ENCODE data around the gene MAGEA12.
"Not testable (repeated sequence)": the region's sequence is repeated elsewhere in the genome, so short reads cannot be mapped to it uniquely, and the experiment has no call there.

MAGEA12 gene

GRCh38 chrX:152735101-152735500 is 1.5 kb downstream of the MAGEA12 start:
- Histone ChIP-seq H3K36me3 (replicated peaks) (no peaks in the 10 kb centered on the region), H3K27me3 (replicated peaks) (no peaks in the 10 kb centered on the region), H3K27ac (no peak overlapping the region), H3K4me3 (ENCODE audit: low read depth, low read length) (no peak overlapping the region)
- TF ChIP-seq CTCF (IDR thresholded peaks at IDR 0.05; ENCODE audit: low read depth, low read length, missing control alignments) = no peak
- in situ Hi-C loops (cut with HindIII; ENCODE audit: low pct_ligation_motif_present, low sequenced_read_pairs) = no loop called here
- no peak for DNase-seq

DNA sequence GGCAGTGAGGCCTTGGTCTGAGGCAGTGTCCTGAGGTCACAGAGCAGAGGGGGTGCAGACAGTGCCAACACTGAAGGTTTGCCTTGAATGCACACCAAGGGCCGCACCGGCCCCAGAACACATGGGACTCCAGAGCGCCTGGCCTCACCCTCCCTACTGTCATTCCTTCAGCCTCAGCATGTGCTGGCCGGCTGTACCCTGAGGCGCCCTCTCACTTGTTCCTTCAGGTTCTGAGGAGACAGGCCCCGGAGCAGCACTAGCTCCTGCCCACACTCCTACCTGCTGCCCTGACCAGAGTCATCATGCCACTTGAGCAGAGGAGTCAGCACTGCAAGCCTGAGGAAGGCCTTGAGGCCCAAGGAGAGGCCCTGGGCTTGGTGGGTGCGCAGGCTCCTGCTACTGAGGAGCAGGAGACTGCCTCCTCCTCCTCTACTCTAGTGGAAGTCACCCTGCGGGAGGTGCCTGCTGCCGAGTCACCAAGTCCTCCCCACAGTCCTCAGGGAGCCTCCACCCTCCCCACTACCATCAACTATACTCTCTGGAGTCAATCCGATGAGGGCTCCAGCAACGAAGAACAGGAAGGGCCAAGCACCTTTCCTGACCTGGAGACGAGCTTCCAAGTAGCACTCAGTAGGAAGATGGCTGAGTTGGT is 2.4 kb downstream of the MAGEA12 start:
- no peak for DNase-seq
- no peak overlapping the region for H3K4me3 ChIP-seq (ENCODE audit: low read depth, low read length)

DNA sequence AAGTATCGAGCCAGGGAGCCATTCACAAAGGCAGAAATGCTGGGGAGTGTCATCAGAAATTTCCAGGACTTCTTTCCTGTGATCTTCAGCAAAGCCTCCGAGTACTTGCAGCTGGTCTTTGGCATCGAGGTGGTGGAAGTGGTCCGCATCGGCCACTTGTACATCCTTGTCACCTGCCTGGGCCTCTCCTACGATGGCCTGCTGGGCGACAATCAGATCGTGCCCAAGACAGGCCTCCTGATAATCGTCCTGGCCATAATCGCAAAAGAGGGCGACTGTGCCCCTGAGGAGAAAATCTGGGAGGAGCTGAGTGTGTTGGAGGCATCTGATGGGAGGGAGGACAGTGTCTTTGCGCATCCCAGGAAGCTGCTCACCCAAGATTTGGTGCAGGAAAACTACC is 3.0 kb downstream of the MAGEA12 start:
- H3K27ac ChIP-seq; in situ Hi-C loops (cut with HindIII; ENCODE audit: low pct_ligation_motif_present, low sequenced_read_pairs); DNase-seq; H3K36me3 ChIP-seq (replicated peaks); H3K27me3 ChIP-seq (replicated peaks); H3K4me3 ChIP-seq (ENCODE audit: low read depth, low read length): not testable (repeated sequence)

More for the DNA sequence above, 2.4 kb downstream of the MAGEA12 start:
- H3K27me3 ChIP-seq (replicated peaks) = no peaks in the 10 kb centered on the region
- in situ Hi-C loops (cut with HindIII; ENCODE audit: low pct_ligation_motif_present, low sequenced_read_pairs) = no loop called here
- no peaks in the 10 kb centered on the region for H3K36me3 ChIP-seq (replicated peaks)
- TF ChIP-seq CTCF (IDR thresholded peaks at IDR 0.05; ENCODE audit: low read depth, low read length, missing control alignments) = no peak
- no peak overlapping the region for H3K27ac ChIP-seq

DNA sequence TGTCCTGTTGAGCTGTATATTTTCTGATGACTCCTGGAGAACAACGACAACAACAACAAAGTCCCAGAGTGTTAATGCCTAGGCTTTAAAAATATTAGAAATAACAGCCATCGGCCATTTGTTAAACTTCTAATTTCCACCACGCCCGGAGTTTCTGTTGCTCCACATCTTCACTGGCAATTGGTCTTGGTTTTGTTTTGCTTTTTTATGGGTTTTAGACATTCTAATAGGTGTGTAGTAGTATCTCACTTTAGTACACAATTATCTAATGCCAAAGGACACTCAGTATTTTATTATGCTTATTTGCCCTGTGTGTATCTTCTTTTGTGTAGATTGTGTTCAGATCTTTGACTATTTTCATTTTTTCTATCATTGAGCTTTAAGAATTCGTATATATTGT is 5.0 kb downstream of the MAGEA12 start:
- no peaks in the 10 kb centered on the region for H3K27me3 ChIP-seq (replicated peaks)
- in situ Hi-C loops (cut with HindIII; ENCODE audit: low pct_ligation_motif_present, low sequenced_read_pairs) = no loop called here
- no peak overlapping the region for H3K27ac ChIP-seq
- no peaks in the 10 kb centered on the region for H3K36me3 ChIP-seq (replicated peaks)
- no peak overlapping the region for H3K4me3 ChIP-seq (ENCODE audit: low read depth, low read length)
- no peak for TF ChIP-seq CTCF (IDR thresholded peaks at IDR 0.05; ENCODE audit: low read depth, low read length, missing control alignments)
- DNase-seq = no peak

DNA sequence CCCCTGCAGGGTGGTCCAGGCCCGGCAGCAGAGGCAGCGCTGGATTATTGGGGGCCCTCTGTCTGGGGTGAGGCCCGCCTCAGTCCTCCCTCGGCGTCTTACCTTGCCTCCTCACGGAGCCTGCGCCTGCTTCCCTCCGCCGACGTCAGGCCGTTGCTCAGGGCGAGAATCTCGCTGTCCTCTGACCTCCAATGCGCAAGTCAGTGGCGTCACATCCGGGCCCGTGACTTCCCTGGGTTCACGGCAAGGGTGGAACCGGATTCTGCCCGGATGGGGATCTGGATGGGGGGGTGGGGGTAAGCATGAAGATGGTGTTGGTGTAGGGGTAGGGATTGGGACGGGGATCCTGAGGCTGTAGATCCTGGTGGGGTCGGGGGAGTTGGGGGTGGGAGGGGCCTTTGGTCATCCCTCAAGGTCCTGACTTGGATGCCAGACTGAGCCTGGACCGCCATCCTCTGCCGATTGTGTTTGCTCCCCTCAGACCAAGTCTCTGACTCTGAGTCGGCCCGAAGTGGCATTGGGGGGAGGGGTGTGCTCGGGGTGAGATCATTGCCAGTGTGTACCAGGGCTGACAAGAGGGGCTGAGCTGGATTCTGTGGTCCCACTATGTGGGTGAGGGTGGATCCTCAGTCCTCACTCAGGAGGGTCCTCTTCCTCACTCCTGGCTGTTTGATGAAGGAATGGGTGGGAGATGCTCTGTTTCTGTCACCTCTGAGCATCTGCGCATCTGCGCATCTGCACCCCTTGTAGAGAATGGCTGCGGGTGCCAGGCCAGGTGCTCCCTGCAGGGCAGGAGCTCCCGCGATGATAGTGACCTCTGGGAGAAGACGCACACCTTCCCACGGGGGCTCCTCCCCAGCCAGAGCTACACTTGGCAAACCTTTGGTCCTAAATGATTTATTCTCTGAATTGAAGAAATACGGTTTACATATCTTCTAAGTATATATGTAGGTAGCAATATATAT is 20.4 kb downstream of the MAGEA12 start, which contains the start of gene MAGEA2:
MAGEA2 (minus strand) TSS at position 157 of the 965 bp plus-strand sequence. CDS start 2,479 bp downstream, outside the sequence.
- H3K4me3 ChIP-seq (ENCODE audit: low read depth, low read length); H3K27ac ChIP-seq; in situ Hi-C loops (cut with HindIII; ENCODE audit: low pct_ligation_motif_present, low sequenced_read_pairs); H3K36me3 ChIP-seq (replicated peaks); DNase-seq; H3K27me3 ChIP-seq (replicated peaks): not testable (repeated sequence)

DNA sequence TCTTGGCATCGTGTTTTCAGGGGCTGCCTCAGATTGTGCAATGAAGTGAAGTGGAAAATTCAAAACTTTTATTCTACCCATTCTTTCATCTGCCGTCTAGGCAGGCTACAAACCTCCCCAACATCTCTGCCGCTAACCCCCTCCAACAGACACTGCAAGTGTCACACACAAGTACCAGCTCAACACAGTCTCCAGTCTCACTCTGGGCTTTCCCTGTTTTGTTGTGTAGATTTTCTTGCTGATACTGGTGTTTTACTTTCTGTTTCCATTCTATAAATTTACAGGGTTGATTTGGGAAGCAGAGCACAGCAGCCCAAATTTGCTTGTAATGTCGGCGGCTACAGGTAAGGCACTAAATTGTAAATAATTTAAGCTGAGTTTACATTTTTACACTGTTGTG is 21.3 kb downstream of the MAGEA12 start:
- in situ Hi-C loops (cut with HindIII; ENCODE audit: low pct_ligation_motif_present, low sequenced_read_pairs); H3K4me3 ChIP-seq (ENCODE audit: low read depth, low read length): not testable (repeated sequence)

DNA sequence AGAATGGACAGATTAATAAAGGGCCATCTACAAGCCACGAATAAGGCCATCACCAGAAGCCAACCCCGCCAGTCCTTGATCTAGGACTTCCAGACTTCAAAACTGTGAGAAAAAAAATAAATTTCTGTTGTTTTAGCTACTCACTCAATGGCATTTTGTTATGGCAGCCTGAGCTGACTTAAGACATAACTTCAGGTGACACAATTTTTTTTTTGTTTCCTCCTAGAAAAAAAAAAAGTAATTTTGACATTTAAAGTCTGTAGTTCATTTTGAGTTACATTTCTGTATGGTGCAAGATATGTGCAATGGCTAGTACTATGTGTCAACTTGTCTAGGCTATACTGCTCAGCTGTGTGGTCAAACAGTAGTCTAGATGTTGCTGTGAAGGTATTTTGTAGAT is 25.4 kb downstream of the MAGEA12 start, which contains the start of gene CSAG3:
CSAG3 (plus strand) TSS at position 301 of the 400 bp plus-strand sequence.
- H3K4me3 ChIP-seq (ENCODE audit: low read depth, low read length); H3K36me3 ChIP-seq (replicated peaks); H3K27ac ChIP-seq; in situ Hi-C loops (cut with HindIII; ENCODE audit: low pct_ligation_motif_present, low sequenced_read_pairs); H3K27me3 ChIP-seq (replicated peaks); DNase-seq: not testable (repeated sequence)

More for the DNA sequence above, 21.3 kb downstream of the MAGEA12 start:
- not testable (repeated sequence) for H3K36me3 ChIP-seq (replicated peaks); H3K27me3 ChIP-seq (replicated peaks); DNase-seq; H3K27ac ChIP-seq

DNA sequence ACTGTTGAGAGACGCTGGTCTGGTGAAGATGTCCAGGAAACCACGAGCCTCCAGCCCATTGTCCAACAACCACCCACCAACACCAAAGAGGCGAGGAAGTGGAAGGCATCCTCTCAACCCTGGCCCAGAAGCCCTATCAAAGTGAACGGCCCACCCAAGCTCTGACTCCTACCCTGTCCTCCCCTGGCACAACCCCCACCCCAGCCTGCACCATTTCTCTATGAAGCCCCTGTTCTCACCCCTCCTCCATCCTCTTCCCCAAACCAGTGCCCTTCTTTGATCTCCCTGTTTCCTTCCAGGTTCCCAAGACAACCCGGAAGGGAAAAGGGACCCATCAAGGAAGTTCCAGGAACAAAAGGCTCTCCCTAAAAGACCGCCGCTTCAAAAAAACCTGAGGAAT is 26.0 kb downstream of the MAGEA12 start:
- DNase-seq; in situ Hi-C loops (cut with HindIII; ENCODE audit: low pct_ligation_motif_present, low sequenced_read_pairs); H3K27ac ChIP-seq: not testable (repeated sequence)

DNA sequence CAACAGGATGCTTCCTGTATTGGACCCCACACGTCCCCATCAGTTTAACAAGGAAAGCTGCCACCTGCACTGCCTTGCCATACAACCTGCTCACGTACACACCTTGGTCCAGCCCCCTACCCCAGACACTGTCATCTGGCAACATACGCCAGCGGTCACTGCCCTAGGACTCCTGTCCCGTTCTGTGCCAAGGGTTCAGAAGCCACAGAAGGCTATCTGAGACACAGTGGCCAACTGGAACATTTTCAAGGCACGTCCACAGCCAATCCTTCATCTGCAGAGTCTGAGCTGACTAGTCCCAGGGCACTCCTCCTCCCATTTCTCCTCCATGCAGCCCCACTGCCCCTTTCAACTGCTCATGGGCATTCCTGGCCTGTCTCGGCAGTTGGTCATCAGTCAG is 28.0 kb downstream of the MAGEA12 start:
- DNase-seq; H3K4me3 ChIP-seq (ENCODE audit: low read depth, low read length); H3K36me3 ChIP-seq (replicated peaks); H3K27me3 ChIP-seq (replicated peaks); H3K27ac ChIP-seq; in situ Hi-C loops (cut with HindIII; ENCODE audit: low pct_ligation_motif_present, low sequenced_read_pairs): not testable (repeated sequence)

More for the DNA sequence above, 26.0 kb downstream of the MAGEA12 start:
- not testable (repeated sequence) for H3K27me3 ChIP-seq (replicated peaks); H3K4me3 ChIP-seq (ENCODE audit: low read depth, low read length); H3K36me3 ChIP-seq (replicated peaks)

GRCh38 chrX:152766562-152766961 is 33.0 kb downstream of the MAGEA12 start:
- H3K4me3 ChIP-seq (ENCODE audit: low read depth, low read length); DNase-seq; in situ Hi-C loops (cut with HindIII; ENCODE audit: low pct_ligation_motif_present, low sequenced_read_pairs); H3K36me3 ChIP-seq (replicated peaks); H3K27ac ChIP-seq; H3K27me3 ChIP-seq (replicated peaks): not testable (repeated sequence)

Measured in brain microvascular endothelial cell (primary cell).